HG03045 (cell line): Measurements from ENCODE around the gene TMEM119.

Source experiments
- ATAC-seq: cut with Tn5 transposase; IDR thresholded peaks from one replicate; pipeline ENCODE4 v1.9.1; 2021; ENCODE audit warnings: mild to moderate bottlenecking, moderate library complexity; ENCODE audit not compliant: unreplicated experiment

The TMEM119 gene

GRCh38 chr12:108542320-108542719 lies 55.6 kb downstream of the TMEM119 start:
- no peak for ATAC-seq
